Measurements from ENCODE around the gene CTDP1.

The CTDP1 gene

DNA sequence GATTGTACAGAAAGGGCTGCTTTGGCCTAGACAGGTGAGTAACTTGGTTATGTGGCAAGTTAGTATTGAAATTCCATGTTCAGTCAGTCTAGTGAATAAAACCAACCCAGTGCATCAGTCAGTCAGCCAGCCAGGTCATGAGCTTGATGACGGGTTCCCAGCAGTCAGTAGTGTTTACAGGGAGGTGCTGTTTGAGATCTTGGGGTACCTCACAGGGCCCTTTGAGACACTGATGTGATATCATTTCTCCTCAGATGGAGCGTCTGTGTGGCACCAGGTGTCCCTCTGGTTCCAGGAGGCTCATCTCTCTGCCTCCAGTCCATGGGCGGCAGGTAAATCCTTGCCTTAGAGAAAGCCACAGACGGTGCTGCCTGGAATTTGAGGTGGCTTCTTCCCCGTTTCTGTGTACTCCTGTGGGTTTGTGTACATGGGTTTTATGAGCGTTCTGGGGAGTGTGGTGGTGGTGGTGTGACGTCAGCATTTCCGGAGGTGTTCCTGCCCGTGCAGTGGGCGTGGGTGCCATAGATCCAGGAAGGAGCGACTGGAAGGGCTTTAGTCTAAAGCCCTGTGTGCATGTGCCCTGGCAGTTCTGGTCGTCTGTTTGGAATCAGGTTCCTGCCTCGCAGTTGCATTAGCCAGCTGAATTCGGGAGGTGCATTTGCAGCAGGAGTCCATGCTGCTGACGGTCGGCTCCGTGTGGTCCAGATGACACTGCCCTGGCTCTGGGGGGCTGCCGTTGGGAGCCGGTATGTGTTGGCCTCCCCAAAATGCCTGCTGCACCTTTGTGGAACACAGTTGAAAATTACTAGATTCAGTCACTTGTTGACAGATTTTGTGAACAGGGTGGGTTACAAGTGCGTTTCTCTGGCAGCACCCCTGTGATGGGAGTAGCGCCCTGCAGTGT is 2.1 kb downstream of the CTDP1 start:
- DNase-seq, result peak in 1 of 2 experiments; percentile 46
- no peak for TF ChIP-seq POLR2A (IDR thresholded peaks at IDR 0.05; ENCODE audit: low read length)
- no peak for TF ChIP-seq GATA1 (IDR thresholded peaks at IDR 0.05; ENCODE audit: low read depth, low read length)

DNA sequence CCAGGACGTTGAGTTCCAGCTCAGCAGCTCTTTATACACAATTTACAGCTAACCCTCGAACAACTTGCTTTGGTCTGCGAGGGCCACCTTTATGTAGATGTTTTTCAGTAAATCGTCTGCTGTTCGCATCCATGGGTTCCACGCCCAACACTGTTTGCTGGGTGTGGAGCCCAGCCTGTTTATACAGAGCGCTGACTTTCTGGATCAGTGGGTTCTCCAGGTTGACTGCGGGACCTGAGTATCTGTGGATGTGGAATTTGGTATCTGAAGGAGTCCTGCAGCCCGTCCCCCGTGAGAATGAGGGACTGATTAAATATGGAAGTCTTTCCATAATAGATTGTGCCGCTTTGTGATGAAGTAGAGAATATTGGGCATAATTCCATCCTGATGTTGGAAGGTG is 2.9 kb downstream of the CTDP1 start:
- TF ChIP-seq POLR2A (IDR thresholded peaks at IDR 0.05; ENCODE audit: low read length) (no peak), GATA1 (IDR thresholded peaks at IDR 0.05; ENCODE audit: low read depth, low read length) (no peak)
- no peak for DNase-seq

- TF ChIP-seq POLR2A (IDR thresholded peaks at IDR 0.05; ENCODE audit: low read length) (no peak), GATA1 (IDR thresholded peaks at IDR 0.05; ENCODE audit: low read depth, low read length) (no peak)
- DNase-seq, result no peak
Observed at GRCh38 chr18:79682894-79683625, 3.5 kb downstream of the CTDP1 start.

DNA sequence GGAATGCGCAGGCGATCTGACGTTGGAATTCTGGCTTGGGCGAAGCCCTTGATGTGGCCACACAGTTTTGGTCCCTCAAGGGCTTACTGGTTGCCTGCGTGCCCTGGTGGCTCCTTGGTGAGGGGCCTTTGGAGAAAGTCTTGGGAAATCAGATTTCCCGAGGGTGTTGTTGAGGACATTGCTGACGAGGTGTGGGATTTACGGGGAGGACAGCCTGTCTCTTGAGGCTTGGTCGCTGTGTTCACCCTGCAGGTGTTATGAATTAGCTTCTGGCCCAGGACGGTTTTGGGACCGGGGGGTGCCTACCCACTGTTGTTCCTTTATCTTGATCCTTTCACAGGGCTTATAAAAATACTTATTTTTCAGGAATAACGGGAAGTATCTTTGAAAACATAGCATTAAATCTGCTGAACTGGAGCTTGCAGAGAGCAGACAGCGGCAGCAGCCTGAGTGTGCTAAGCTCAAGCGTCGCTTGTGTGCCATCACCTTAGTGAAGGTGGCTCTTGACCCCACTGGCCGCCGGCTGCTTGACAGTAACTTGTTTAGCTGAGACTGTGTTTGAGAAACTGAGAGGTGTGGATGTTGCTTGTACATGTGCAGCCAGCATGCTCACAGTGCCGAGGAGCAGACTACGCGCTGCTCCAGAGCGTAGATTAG is 4.2 kb downstream of the CTDP1 start:
- no peak for DNase-seq
- TF ChIP-seq GATA1 (IDR thresholded peaks at IDR 0.05; ENCODE audit: low read depth, low read length) (no peak), POLR2A (IDR thresholded peaks at IDR 0.05; ENCODE audit: low read length) (no peak)

- TF ChIP-seq POLR2A (IDR thresholded peaks at IDR 0.05; ENCODE audit: low read length) (no peak), GATA1 (IDR thresholded peaks at IDR 0.05; ENCODE audit: low read depth, low read length) (no peak)
- DNase-seq, result no peak
Observed at GRCh38 chr18:79684283-79684631, 4.7 kb downstream of the CTDP1 start.

DNA sequence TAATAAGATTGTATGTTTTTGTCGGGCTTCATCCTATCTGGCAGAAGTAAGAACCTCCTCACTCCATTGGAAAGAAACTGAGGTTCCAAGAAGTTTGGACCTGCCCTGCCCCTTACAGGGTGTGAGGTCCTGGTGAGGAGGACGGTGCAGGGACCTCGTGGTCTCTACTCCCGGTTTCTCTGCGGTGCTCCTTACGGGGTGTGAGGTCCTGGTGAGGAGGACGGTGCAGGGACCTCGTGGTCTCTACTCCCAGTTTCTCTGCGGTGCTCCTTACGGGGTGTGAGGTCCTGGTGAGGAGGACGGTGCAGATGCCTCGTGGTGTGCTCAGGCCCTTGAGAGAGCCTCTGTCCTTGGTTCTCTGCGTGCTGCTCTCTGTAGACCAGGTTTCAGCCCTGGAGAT is 5.2 kb downstream of the CTDP1 start:
- no peak for TF ChIP-seq GATA1 (IDR thresholded peaks at IDR 0.05; ENCODE audit: low read depth, low read length)
- no peak for TF ChIP-seq POLR2A (IDR thresholded peaks at IDR 0.05; ENCODE audit: low read length)
- no peak for DNase-seq

DNA sequence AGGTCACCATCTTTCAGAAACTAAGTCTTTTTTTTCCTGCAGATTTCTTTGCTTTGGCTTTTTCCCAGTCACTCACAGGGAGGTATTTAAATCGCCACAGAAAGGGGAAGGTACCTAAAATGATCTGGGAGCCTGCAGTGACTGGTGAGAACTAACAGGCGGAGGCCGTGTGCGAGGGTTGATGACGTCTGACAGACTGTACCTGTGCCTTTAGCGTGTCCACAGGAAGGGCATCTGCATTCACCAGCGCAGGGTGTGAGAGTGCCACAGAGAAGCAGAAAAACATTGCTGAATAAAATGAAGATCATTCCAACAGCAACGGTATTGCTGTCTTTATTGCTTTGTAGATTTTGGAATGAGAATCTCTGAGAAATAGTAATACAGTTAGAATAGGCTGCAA is 5.7 kb downstream of the CTDP1 start:
- DNase-seq, result no peak
- TF ChIP-seq GATA1 (IDR thresholded peaks at IDR 0.05; ENCODE audit: low read depth, low read length) (no peak), POLR2A (IDR thresholded peaks at IDR 0.05; ENCODE audit: low read length) (no peak)

- no peak for DNase-seq
- no peak for TF ChIP-seq POLR2A (IDR thresholded peaks at IDR 0.05; ENCODE audit: low read length)
- no peak for TF ChIP-seq GATA1 (IDR thresholded peaks at IDR 0.05; ENCODE audit: low read depth, low read length)
Observed at GRCh38 chr18:79685971-79686370, 6.4 kb downstream of the CTDP1 start.

DNA sequence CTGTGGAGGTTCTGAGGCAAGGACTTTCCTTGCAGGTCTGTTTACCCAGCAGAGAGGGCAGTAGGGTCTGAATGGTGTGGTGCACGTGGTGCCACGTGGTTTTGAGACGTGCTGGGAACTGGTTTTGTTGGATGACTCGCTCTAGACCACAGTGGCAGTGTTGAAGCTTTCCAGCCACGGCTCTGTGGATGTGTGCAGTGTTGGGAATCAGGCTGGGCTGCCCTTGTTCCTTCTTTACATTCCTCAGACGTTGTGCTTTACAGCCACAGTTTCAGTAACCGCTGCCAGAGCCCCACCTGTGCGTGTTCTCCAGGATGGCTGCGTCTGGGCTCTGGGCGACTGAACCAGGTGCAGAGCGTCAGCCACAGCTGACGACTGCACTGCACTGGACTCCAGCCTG is 8.2 kb downstream of the CTDP1 start:
- DNase-seq, result no peak
- TF ChIP-seq GATA1 (IDR thresholded peaks at IDR 0.05; ENCODE audit: low read depth, low read length), result no peak
- no peak for TF ChIP-seq POLR2A (IDR thresholded peaks at IDR 0.05; ENCODE audit: low read length)

DNA sequence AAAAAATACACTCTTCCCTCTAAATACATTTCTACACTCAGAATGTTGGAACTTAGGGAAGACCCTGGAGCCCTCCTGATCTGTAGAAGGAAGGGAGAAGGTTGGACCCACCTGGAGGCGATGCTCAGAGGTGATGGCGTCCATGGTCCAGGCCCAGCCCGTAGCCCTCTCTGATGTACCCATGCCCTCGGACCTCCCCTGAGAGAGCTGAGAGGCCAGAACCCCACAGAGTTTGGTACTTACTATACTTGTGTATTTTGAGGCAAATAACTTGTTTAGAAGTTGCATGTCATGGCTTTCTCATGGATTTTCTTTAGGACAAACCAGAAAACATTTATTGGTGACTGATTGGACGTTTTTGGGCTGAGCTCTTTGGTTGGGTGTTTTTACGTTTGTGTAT is 10.5 kb downstream of the CTDP1 start:
- TF ChIP-seq POLR2A (IDR thresholded peaks at IDR 0.05; ENCODE audit: low read length), result no peak
- no peak for TF ChIP-seq GATA1 (IDR thresholded peaks at IDR 0.05; ENCODE audit: low read depth, low read length)
- no peak for DNase-seq

DNA sequence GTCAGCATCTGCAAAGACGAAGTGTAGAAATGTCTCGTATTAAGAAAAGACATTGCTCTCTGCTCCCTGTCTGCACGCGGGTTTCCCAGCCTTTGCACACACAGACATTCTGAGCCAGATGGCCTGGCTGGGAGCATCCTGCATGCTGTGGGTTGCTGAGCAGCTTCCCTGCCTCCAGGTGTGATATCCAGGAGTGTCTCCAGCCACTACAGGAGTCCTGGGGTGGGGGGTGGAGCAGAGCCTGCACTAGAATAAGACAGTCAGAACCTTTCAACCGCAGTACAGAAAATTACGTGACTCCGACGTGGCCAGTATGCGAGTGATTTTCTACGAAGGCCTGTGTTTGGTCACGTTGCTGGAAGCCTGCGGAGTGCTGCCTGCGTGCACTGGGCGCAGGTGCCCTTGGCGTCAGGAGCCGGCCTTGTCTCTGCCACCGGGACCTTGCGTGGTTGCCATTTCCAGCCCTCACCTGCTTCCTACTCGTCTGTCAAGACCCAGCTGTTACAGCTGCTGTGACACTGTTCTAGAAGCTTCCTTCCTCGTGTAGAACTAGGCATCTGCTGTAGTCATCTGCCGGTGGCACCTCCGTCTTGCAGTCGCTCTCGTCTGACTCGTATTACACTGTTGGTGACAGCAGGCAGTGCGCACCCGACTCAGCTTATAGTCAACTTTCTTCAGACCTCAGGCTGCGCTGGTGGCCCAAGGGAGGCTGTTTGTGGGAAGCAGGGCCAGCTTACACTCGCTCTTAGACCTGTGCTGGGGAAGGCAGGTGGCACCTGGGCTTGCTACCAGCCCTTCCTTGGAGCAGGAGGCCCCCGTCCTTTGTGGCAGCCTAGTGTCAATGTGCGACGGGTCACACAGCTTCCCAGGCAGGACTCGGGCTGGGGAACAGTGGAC is 11.2 kb downstream of the CTDP1 start:
- DNase-seq, result no peak

DNA sequence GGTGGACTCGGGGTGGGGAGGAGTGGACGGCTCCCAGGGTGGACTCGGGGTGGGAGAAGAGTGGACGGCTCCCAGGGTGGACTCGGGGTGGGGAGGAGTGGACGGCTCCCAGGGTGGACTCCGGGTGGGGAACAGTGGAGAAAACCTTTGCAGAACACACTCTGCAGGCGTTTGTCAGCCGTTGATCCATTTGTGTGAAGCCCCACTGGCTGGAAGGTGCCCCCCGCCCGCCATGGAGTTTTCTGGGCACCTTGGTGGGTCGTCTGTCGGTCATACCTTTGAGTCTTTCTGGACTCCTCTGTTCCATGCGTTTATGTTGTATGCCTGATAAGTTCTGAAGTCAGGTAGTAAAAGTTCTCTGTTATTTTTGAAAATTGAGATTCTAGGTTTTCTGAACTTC is 12.5 kb downstream of the CTDP1 start:
- no peak for TF ChIP-seq GATA1 (IDR thresholded peaks at IDR 0.05; ENCODE audit: low read depth, low read length)
- no peak for TF ChIP-seq POLR2A (IDR thresholded peaks at IDR 0.05; ENCODE audit: low read length)
- DNase-seq, result no peak

More for the DNA sequence above, 11.2 kb downstream of the CTDP1 start:
- TF ChIP-seq POLR2A (IDR thresholded peaks at IDR 0.05; ENCODE audit: low read length), result no peak
- no peak for TF ChIP-seq GATA1 (IDR thresholded peaks at IDR 0.05; ENCODE audit: low read depth, low read length)

- no peak for TF ChIP-seq POLR2A (IDR thresholded peaks at IDR 0.05; ENCODE audit: low read length)
- DNase-seq, result no peak
Observed at GRCh38 chr18:79692886-79693285, 13.3 kb downstream of the CTDP1 start.
